ENCODE data around the gene CTSH.
"Not testable (repeated sequence)": the region's sequence is repeated elsewhere in the genome, so short reads cannot be mapped to it uniquely, and the experiment has no call there.

Gene CTSH

DNA sequence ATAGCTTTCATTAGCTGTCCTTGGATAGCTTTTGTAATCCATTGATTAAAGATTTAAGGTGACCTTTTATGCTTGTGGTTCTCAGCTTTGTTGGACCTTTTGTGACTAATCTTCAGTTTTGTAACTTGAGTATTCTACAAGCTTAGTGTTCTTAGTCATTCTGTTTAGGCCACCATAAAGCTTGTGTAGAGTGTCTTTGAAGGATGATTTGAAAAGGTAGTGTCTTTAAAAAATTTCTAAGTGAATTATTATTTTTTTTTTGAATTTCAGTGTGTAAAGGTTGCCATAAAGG, 64.7 kb downstream of the CTSH start:
- no peak for DNase-seq

DNA sequence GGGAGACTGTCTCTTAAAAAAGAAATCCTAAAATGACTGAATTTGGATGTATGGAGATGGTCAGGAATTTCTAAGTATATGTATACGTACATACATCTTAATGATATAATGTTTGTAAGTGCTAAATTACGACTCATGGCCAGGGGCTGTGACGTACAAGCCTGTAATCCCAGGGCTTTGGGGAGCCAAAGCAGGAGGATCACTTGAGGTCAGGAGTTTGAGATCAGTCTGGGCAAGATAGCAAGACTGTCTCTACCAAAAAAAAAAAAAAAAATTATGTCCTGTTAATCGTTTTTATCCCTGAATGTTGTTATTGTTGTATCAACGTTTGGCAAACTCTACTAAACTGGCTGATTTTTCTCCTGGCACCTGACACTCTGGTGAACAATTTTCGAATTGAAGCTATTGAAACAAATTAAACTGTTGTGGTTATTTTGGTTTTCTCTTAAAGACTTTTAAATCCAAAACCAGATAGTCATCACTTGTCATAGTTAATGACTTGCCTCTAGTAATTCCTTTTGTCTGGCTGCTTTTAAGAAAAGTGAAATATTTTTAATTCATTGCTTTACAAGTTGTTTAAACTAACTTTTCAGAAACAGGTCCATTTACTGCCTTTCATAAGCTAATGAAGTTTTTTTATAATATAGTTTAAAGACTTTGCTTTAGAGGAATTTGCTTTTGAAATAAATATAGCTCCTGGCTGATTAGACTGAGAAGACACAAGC, 65.2 kb downstream of the CTSH start:
- no peak for DNase-seq

DNA sequence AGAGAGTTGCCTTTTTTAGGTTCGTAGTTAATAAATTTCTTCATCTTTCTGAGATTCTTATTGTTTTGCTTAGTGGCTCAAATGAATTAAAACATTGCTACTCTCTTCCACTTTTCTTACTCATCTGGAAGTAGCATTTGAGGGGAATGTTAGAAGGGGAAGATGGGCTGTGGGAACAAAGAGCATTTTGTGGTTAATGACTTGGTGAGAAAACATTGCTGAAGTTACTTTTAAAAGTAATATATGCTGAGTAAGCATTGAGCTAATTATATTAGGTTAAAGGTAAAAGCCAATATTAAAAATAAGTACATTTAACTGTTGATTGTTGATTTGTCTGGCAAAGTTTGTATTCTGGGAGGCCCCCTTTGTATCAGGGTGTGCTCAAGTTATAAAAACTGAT, 66.5 kb downstream of the CTSH start:
- peak; percentile 2 to 13 for DNase-seq

DNA sequence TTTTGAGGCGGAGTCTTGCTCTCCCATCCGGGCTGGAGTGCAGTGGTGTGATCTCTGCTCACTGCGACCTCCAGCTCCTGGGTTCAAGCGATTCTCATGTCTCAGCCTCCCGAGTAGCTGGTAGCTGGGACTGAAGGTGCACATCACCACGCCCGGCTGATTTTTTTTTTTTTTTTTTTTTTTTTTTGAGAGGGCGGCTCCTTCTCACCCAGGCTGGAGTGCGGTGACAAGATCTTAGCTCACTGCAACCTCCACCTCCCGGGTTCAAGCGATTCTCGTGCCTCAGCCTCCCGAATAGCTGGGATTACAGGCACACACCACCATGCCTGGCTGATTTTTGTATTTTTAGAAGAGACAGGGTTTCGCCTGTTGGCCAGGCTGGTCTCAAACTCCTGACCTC, 67.9 kb downstream of the CTSH start:
- not testable (repeated sequence) for DNase-seq

DNA sequence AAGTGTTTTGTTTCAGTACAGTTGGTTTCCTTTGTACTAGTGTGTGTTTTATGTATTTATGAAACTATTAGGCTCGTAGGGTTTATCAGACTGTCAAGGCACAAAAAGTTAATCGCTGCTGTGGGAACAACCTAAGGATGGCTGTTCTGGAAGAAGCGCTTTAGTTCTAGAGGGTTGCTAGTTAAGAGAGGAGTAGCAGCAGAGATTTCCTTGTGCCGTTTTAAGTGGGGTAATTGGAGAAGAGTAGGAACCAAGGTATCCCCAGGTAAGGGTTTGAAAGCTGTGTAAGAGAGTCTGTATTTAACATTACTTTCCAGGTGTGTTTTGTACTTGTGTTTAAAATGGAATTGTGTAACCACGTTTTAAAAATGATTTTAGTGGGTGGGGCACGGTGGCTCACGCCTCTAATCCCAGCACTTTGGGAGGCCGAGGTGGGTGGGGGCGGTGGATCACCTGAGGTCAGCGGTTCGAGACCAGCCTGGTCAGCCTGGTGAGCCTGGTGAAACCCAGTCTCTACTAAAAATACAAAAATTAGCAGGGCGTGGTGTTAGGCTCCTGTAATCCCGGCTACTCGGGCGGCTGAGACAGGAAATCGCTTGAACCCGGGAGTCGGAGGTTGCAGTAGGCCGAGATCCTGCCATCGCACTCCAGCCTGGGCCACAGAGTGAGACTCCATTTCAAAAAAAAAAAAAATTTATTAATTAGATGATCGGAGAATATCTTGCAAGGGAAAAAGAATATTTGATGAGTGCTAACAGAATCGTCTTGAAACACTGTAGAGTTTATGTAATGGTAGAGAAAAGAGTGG, 69.5 kb downstream of the CTSH start:
- no peak for DNase-seq

DNA sequence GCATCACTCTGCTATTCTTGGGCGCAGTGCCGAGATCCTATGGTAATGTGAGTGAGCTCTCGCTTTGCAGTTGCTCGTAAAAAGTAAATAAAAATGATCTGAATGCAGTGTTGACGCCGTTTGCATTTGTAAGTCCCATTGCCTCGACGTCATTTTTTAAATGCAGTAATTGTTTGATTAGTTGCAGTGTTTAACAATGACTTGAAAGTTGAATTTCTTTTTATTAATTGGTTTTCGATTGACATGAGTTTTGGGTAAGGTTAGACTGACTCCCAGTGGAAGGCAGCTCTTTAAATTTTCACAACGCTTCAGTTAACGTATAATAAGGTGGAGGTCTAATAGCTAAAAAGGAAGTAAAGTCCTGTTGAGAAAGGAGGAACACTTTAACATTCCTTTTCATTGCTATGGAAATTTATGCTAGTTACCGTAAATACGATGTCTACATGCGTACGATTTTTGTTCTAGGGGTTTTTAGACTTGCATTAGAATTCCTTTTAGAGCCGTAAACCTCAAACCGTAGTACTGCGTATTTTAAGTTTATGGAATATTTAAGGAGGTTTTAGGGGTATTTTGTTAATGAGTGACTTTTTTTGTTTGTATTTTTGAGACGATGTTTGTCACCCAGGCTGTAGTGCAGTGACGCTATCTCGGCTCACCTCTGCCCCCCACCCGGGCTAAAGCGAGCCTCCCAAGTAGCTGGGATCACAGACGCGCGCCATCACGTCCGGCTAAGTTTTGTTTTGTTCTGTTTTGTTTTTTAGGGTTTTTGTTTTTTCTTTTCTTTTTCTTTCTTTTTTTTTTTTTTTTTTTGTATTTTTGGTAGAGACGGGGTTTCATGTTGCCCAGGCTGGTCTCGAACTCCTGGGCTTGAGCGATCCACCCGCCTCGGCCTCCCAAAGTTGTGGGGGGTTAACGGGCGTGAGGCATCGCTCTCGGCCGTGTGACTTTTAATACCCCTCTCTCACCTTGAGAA, 70.8 kb downstream of the CTSH start:
- peak; percentile 32 to 53 for DNase-seq

DNA sequence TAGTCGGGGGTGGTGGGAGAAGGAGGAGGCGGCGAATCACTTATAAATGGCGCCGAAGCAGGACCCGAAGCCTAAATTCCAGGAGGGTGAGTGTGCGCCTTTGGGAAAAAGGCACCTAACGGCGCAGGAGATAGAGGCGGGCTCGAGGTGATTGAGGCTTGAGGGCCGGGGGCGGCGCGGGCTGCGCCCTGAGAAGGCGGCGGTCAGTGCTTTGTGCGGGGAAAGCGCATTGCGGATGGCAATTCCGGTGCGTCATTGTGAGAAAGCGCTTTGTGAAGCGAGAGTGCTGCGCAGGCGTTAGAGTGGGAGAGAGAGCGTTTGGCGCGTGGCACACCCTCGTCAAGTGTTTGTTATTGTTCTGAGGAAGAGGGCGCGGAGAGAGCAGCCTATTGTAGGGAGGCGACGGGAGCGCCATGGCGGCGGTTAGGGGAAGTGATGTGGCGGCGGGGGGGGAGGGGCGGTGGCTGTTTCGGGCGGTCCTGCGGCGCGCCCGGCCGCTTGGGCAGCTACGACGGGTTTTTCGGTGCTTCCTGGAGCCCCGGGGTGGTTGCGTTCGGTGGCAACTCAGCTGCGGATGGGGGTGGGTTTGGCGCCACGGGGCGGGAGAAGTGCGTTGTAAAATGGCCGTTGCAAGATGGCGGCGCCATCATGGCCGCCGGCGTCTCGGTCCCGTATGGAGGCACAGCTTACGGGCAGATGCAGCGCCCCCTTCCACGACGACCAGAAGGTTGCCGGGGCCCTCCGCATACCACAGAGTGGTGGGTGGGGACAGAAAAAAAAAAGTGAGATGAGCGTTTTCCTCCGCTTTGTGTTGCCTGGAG, 71.7 kb downstream of the CTSH start:
- peak; percentile 83 to 92 for DNase-seq

DNA sequence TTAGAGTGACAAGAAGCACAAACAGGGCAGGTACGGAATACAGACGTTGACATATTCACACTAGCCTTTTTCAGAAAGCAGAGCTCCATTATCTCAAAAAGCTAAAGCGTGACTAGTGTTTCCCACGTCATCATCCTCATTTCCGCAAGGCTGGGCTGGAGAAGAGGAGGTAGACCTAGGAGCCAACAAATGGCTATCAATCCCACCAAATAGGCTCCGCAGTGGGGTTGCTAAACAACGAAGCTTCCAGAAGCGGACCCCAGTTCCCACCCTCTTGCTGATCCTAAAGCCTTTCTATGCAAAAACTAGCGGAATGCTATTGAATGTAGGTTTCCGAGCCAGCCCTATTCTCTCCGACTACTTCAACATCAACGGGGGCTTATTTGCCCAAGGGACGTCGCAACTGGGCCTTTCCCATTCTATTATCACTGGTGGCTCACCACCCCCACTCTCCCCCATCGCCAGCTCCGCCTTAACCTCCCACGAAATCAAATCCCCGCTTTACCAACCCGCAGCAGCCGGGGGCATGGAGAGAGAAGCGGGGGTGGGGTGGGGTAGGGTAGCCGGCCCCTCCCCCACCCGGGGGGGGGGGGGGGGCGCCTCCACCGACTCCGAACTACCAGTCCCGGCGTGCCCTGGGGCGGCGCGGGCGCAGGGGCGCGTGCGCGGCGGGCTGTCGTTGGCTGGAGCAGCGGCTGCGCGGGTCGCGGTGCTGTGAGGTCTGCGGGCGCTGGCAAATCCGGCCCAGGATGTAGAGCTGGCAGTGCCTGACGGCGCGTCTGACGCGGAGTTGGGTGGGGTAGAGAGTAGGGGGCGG, 72.5 kb downstream of the CTSH start, which contains the start of gene MORF4L1:
Gene MORF4L1, plus strand, starts transcription at position 736 of the 817 bp plus-strand sequence. CDS start 128 bp downstream, outside the sequence.
- peak; percentile 96 to 97 for DNase-seq

GRCh38 chr15:78871483-78872127, 73.2 kb downstream of the CTSH start:
- DNase-seq, result not testable (repeated sequence)

Data from inflammatory macrophage (primary cell).